GM21786 (cell line): ENCODE data around the gene PNMA3.
"Not testable (repeated sequence)": the region's sequence is repeated elsewhere in the genome, so short reads cannot be mapped to it uniquely, and the experiment has no call there.

Experiments used
- ATAC-seq: cut with Tn5 transposase; IDR thresholded peaks from one replicate; pipeline ENCODE4 v1.9.1; 2021; ENCODE audit not compliant: unreplicated experiment

PNMA3 gene, protein sequence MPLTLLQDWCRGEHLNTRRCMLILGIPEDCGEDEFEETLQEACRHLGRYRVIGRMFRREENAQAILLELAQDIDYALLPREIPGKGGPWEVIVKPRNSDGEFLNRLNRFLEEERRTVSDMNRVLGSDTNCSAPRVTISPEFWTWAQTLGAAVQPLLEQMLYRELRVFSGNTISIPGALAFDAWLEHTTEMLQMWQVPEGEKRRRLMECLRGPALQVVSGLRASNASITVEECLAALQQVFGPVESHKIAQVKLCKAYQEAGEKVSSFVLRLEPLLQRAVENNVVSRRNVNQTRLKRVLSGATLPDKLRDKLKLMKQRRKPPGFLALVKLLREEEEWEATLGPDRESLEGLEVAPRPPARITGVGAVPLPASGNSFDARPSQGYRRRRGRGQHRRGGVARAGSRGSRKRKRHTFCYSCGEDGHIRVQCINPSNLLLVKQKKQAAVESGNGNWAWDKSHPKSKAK

DNA sequence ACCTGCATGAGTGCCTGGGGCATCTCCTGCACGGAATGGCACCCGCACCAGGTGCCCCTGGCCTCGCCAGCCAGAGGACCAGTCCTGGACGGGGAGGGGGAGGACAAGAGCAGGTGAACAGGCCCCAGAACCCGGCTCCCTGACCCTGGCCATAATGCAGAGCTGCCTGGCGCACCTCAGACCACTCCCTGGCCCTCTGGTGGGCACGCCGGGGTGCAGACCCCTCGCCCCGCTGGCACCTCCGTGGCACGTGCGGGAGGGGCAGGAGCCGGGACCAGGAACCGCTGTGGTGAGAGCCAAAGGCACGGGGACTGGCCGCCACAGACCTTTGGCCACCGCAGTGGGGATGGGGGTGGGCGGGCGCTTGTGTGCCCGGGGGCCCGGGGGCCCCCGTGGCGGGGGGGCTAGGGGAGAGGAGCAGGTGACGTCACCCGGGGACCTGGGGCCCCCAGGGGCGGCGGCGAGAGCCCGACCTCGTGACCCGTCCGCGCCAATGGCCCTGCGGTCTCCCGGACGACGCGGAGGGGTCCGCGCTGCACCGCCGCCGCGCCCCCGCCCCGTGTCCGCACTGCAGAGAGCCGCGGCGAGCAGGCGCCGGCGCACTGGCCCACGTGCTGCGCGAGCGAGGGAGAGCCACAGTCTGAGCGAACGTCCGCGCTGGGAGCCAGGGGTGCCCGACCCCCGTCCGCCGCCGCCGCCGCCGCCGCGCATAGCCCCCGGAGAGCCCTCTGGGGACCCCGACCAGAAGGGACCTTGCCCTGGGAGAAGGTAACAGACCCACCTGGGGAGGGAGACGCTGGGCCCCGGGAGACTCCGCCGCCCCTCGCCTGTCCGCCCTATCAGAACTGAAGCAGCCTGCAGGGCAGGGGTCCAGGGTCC lies at the start of gene PNMA3:
PNMA3 (plus strand) TSS at position 600 of the 879 bp plus-strand sequence. CDS start 586 bp downstream, outside the sequence.
- no peak for ATAC-seq

GRCh38 chrX:153017174-153017573 lies 39.1 kb upstream of the PNMA3 start:
- not testable (repeated sequence) for ATAC-seq

- ATAC-seq: no peak
Observed at GRCh38 chrX:153019166-153019565, 37.1 kb upstream of the PNMA3 start.

DNA sequence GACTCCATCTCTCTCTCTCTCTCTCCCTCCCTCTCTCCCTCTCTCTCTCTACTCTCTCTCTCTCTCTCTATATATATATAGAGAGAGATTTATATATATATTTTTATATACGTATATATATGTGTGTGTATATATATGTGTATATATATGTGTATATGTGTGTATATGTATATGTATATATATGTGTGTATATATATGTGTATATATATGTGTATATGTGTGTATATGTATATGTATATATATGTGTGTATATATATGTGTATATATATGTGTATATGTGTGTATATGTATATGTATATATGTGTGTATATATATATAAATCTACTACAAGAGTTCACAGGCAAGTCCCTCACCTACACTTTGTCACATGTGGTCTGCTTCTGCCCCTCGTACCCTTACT lies 29.8 kb upstream of the PNMA3 start:
- ATAC-seq: not testable (repeated sequence)

DNA sequence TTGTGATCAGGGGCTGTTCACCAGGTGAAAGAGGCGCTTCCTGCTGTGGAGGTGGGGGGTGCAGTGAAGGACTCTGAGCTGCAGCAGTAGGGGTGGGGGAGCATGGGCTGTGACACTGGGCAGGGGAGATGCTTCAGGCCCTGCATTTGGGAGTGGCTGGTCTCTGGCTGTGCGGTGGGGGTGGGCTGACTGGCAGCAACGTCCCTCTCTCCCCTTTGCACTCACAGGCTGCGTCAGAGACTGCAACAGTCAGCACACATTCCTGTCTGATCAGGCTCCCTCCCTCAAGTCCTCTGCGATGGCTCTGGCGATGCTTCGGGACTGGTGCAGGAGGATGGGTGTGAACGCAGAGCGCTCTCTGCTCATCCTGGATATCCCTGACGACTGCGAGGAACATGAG lies 27.8 kb upstream of the PNMA3 start:
- ATAC-seq: not testable (repeated sequence)

DNA sequence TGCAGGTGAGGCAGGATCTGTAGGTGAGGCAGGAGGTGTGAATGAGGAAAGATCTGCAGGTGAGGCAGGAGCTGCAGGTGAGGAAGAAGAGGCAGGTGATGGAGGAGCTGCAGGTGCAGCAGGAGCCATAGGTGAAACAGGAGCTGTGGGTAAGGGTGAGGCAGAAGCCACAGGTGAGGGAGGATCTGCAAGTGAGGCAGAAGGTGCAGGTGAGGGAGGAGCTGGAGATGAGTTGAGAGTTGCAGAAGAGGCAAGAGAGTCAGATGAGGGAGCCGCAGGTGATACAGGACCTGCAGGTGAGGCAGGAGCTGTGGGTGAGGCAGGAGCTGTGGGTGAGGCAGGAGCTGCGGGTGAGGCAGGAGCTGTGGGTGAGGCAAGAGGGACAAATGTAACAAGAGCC lies 27.1 kb upstream of the PNMA3 start:
- no peak for ATAC-seq

- ATAC-seq: no peak
Observed at GRCh38 chrX:153029875-153030274, 26.4 kb upstream of the PNMA3 start.

DNA sequence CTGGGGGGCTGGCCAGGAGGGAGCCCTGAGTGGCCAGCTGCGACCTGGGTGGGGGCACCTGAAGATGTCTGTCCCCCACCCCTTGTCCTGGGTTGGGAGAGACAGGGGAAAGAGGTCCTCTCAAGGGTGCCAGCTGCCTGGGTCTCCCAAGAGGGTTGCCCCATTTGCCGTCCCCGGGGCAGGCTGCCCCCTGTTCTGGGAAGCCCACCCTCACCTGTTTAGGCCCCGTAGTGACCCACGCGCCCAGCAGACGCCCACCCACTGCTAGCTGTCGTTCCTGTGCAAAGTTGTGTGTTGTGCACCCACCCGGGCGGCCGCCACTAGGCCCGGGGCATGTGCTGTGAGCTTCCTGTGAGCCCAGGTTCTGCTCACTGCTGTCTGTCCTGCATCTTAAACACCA lies 25.5 kb upstream of the PNMA3 start:
- no peak for ATAC-seq

- peak; percentile 83 for ATAC-seq
Observed at GRCh38 chrX:153032397-153033118, 23.7 kb upstream of the PNMA3 start.

DNA sequence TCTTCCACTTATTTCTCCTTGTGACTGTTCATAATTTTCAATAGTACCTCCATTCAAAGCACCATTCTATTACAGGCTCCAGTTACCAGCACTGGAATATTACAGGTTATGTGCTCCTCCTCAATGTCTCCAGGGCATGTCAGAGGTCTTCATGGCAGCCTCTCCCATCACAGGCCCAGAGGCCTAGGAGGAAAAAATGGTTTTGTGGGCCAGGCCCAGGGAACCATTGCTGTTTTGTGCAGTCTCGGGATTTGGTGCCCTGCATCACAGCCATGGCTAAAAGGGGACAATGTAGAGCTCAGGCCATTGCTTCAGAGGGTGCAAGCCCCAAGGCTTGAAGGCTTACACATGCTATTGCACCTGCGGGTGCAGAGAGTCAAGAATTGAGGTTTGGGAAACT lies 7.2 kb upstream of the PNMA3 start:
- no peak for ATAC-seq

- ATAC-seq: no peak
Observed at GRCh38 chrX:153052534-153052933, 3.7 kb upstream of the PNMA3 start.

- no peak for ATAC-seq
Observed at GRCh38 chrX:153057281-153057680, 1.0 kb downstream of the PNMA3 start.

GRCh38 chrX:153059191-153060094 lies 3.2 kb downstream of the PNMA3 start:
- ATAC-seq: no peak

- ATAC-seq: no peak
Observed at GRCh38 chrX:153060095-153060445, 3.8 kb downstream of the PNMA3 start.

DNA sequence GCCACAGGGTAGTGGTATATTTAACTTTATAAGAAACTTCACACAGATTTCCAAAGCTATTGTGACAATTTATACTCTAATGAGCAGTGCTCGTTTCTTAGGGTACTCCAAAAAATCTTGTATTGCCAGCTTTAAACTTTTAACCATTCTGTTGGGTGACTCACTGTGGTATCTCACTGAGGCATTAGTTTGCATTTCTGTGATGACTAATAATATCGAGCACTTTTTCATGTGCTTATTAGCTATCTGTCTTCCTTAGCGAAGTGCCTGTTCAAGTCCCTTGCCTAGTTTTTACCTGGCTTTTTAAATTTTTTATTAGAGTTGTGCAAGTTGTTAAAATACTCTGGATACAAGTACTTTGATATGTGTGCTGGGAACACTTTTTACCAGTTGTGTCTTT lies 5.5 kb downstream of the PNMA3 start:
- ATAC-seq: no peak

- ATAC-seq: no peak
Observed at GRCh38 chrX:153063315-153063714, 7.0 kb downstream of the PNMA3 start.

GRCh38 chrX:153064061-153064460 lies 7.8 kb downstream of the PNMA3 start:
- no peak for ATAC-seq

- ATAC-seq: no peak
Observed at GRCh38 chrX:153065389-153065788, 9.1 kb downstream of the PNMA3 start.

GRCh38 chrX:153066402-153066801 lies 10.1 kb downstream of the PNMA3 start:
- not testable (repeated sequence) for ATAC-seq

GRCh38 chrX:153071909-153072583 lies 15.8 kb downstream of the PNMA3 start, which contains the start of gene PNMA6A:
Gene PNMA6A, plus strand, starts transcription at chrX:153072454. Its CDS starts 609 bp downstream, at chrX:153073063.
- not testable (repeated sequence) for ATAC-seq
